ENCODE measurements around the gene NFKBIL1. TPM values are rescaled to one million over a fixed set of nuclear protein-coding genes. Genes with fewer than 3 reads are reported as not detected.

Gene NFKBIL1
- total and polyA plus RNA-seq, 10 of the 15 experiments (the other 5 are each of a cell fraction or from before 2014, with no cell fraction given): 0.19 to 15.1 (median 7.0) TPM

DNA sequence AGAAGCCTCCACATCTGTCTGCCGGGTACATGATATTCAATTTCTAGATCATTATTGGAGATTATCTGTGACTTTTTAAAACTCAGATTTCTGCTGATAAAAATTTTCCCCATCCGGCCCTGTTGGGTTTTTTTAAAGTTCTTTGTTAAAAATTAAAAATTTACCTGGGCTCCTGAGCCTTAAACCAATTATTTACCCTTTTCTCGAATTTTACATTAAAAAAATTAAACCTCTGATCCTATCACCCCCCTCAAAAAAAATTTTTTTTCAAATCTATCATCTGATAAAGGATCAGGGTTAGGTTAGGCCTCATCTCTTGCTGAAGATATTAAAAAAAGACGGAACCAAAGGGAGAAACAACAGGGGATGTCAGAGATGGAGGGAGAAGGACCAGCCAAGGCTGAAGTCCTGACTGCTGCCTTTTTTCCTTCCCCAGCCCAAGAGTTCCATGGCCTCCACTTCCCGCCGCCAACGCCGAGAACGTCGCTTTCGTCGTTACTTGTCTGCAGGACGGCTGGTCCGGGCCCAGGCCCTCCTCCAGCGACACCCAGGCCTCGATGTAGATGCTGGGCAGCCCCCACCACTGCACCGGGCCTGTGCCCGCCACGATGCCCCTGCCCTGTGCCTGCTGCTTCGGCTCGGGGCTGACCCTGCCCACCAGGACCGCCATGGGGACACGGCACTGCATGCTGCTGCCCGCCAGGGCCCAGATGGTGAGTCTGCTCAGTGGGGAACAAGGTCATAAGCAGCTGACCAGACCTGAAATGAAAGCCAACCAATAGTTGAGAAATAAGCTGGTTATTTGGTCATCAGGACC, 527 bp downstream of the NFKBIL1 start (continued):
- TF ChIP-seq ZNF622 (IDR thresholded peaks at IDR 0.05) (no peak), POLR2A (IDR thresholded peaks at IDR 0.05; ENCODE audit: low read depth, low read length) (peak; percentile 17; the same call in 1 of the 2 replicates), SMARCA5 (IDR thresholded peaks at IDR 0.05) (no peak), BHLHE40 (IDR thresholded peaks at IDR 0.05; ENCODE audit: borderline replicate concordance in 1 of 2, low read depth in 2 of 2, low read length in 1 of 2) (no peak), KDM1A (IDR thresholded peaks at IDR 0.05; ENCODE audit: borderline replicate concordance) (no peak), ZSCAN29 (IDR thresholded peaks at IDR 0.05) (no peak), SP1 (IDR thresholded peaks at IDR 0.05; ENCODE audit: low read depth, low read length) (no peak), MYB (IDR thresholded peaks at IDR 0.05; ENCODE audit: borderline replicate concordance, low read depth, low read length) (no peak), RFX5 (IDR thresholded peaks at IDR 0.05; ENCODE audit: low read depth, low read length) (0 out of 2 replicates have a peak, but pooled peaks have one; percentile 4), RBBP5 (conservative IDR thresholded peaks at IDR 0.05) (no peak), EGR1 (IDR thresholded peaks at IDR 0.05; ENCODE audit: borderline replicate concordance in 1 of 2, low read depth in 2 of 2, low read length in 2 of 2) (no peak), RB1 (IDR thresholded peaks at IDR 0.05; ENCODE audit: borderline replicate concordance) (no peak), MTA2 (IDR thresholded peaks at IDR 0.05; ENCODE audit: low read depth) (no peak), BACH1 (IDR thresholded peaks at IDR 0.05; ENCODE audit: borderline replicate concordance) (no peak), LARP7 (IDR thresholded peaks at IDR 0.05) (peak; percentile 54; the same call in 1 of the 2 replicates), YBX1 (IDR thresholded peaks at IDR 0.05) (no peak), JUNB (IDR thresholded peaks at IDR 0.05) (no peak)
- TF ChIP-seq, protein P1, sequence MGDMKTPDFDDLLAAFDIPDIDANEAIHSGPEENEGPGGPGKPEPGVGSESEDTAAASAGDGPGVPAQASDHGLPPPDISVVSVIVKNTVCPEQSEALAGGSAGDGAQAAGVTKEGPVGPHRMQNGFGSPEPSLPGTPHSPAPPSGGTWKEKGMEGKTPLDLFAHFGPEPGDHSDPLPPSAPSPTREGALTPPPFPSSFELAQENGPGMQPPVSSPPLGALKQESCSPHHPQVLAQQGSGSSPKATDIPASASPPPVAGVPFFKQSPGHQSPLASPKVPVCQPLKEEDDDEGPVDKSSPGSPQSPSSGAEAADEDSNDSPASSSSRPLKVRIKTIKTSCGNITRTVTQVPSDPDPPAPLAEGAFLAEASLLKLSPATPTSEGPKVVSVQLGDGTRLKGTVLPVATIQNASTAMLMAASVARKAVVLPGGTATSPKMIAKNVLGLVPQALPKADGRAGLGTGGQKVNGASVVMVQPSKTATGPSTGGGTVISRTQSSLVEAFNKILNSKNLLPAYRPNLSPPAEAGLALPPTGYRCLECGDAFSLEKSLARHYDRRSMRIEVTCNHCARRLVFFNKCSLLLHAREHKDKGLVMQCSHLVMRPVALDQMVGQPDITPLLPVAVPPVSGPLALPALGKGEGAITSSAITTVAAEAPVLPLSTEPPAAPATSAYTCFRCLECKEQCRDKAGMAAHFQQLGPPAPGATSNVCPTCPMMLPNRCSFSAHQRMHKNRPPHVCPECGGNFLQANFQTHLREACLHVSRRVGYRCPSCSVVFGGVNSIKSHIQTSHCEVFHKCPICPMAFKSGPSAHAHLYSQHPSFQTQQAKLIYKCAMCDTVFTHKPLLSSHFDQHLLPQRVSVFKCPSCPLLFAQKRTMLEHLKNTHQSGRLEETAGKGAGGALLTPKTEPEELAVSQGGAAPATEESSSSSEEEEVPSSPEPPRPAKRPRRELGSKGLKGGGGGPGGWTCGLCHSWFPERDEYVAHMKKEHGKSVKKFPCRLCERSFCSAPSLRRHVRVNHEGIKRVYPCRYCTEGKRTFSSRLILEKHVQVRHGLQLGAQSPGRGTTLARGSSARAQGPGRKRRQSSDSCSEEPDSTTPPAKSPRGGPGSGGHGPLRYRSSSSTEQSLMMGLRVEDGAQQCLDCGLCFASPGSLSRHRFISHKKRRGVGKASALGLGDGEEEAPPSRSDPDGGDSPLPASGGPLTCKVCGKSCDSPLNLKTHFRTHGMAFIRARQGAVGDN (IDR thresholded peaks at IDR 0.05): no peak
- TF ChIP-seq, protein P2, sequence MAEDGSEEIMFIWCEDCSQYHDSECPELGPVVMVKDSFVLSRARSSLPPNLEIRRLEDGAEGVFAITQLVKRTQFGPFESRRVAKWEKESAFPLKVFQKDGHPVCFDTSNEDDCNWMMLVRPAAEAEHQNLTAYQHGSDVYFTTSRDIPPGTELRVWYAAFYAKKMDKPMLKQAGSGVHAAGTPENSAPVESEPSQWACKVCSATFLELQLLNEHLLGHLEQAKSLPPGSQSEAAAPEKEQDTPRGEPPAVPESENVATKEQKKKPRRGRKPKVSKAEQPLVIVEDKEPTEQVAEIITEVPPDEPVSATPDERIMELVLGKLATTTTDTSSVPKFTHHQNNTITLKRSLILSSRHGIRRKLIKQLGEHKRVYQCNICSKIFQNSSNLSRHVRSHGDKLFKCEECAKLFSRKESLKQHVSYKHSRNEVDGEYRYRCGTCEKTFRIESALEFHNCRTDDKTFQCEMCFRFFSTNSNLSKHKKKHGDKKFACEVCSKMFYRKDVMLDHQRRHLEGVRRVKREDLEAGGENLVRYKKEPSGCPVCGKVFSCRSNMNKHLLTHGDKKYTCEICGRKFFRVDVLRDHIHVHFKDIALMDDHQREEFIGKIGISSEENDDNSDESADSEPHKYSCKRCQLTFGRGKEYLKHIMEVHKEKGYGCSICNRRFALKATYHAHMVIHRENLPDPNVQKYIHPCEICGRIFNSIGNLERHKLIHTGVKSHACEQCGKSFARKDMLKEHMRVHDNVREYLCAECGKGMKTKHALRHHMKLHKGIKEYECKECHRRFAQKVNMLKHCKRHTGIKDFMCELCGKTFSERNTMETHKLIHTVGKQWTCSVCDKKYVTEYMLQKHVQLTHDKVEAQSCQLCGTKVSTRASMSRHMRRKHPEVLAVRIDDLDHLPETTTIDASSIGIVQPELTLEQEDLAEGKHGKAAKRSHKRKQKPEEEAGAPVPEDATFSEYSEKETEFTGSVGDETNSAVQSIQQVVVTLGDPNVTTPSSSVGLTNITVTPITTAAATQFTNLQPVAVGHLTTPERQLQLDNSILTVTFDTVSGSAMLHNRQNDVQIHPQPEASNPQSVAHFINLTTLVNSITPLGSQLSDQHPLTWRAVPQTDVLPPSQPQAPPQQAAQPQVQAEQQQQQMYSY (CRISPR knock-in tag; IDR thresholded peaks at IDR 0.05): no peak
- TF ChIP-seq, protein P3, sequence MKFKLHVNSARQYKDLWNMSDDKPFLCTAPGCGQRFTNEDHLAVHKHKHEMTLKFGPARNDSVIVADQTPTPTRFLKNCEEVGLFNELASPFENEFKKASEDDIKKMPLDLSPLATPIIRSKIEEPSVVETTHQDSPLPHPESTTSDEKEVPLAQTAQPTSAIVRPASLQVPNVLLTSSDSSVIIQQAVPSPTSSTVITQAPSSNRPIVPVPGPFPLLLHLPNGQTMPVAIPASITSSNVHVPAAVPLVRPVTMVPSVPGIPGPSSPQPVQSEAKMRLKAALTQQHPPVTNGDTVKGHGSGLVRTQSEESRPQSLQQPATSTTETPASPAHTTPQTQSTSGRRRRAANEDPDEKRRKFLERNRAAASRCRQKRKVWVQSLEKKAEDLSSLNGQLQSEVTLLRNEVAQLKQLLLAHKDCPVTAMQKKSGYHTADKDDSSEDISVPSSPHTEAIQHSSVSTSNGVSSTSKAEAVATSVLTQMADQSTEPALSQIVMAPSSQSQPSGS (IDR thresholded peaks at IDR 0.05; ENCODE audit: low read length): no peak
- TF ChIP-seq, protein P4, sequence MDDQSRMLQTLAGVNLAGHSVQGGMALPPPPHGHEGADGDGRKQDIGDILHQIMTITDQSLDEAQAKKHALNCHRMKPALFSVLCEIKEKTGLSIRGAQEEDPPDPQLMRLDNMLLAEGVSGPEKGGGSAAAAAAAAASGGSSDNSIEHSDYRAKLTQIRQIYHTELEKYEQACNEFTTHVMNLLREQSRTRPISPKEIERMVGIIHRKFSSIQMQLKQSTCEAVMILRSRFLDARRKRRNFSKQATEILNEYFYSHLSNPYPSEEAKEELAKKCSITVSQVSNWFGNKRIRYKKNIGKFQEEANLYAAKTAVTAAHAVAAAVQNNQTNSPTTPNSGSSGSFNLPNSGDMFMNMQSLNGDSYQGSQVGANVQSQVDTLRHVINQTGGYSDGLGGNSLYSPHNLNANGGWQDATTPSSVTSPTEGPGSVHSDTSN (IDR thresholded peaks at IDR 0.05; ENCODE audit: insufficient replicate concordance, low read depth, low read length): no peak
